HG03439 (cell line): ENCODE results near the gene COX7C.

Experiments
- ATAC-seq: cut with Tn5 transposase; IDR thresholded peaks from one replicate; pipeline ENCODE4 v1.9.1; 2021; ENCODE audit warnings: mild to moderate bottlenecking, moderate library complexity; ENCODE audit not compliant: unreplicated experiment

COX7C gene

GRCh38 chr5:86664173-86664572 is 46.4 kb downstream of the COX7C start:
- ATAC-seq = no peak

GRCh38 chr5:86665984-86666760 is 48.4 kb downstream of the COX7C start:
- ATAC-seq = no peak

GRCh38 chr5:86666981-86667380 is 49.2 kb downstream of the COX7C start:
- ATAC-seq = no peak
